OCI-LY1 (cell line): Measurements from ENCODE around the gene RNF144A.

Source experiments
- EZH2 ChIP-seq: fragments of 200-600 bp; sonication (generic), shearing (Covaris generic); IDR thresholded peaks from 2 replicates; pipeline ENCODE4 v1.8.0; 2017; ENCODE audit warnings: borderline replicate concordance, mixed run types, mild to moderate bottlenecking, antibody characterized with exemption, low read length, moderate library complexity, mixed read lengths
- TF ChIP-seq, protein P1 (sequence below): fragments of 200-600 bp; sonication (generic), shearing (Covaris generic); IDR thresholded peaks from 2 replicates; pipeline ENCODE4 v1.5.1; 2017; ENCODE audit warnings: mild to moderate bottlenecking, antibody characterized with exemption, low read length, moderate library complexity, mixed read lengths

DNA sequence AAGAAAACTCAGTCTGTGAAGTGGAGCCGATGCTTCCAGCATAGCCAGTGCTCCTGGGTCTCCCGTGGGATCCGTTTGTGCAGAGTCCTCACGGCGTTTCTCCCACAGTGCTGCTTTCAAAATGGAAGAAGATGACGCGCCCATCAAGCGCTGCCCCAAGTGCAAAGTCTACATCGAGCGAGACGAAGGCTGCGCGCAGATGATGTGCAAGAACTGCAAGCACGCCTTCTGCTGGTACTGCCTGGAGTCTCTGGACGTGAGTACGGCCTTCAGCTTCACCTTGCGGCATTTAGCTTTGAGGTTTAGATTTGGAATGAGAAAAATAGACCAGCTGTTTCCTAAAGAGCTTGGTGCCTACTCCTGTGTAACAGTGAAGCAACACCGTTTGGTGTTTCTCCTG lies 107.0 kb downstream of the RNF144A start:
- TF ChIP-seq, protein P1, sequence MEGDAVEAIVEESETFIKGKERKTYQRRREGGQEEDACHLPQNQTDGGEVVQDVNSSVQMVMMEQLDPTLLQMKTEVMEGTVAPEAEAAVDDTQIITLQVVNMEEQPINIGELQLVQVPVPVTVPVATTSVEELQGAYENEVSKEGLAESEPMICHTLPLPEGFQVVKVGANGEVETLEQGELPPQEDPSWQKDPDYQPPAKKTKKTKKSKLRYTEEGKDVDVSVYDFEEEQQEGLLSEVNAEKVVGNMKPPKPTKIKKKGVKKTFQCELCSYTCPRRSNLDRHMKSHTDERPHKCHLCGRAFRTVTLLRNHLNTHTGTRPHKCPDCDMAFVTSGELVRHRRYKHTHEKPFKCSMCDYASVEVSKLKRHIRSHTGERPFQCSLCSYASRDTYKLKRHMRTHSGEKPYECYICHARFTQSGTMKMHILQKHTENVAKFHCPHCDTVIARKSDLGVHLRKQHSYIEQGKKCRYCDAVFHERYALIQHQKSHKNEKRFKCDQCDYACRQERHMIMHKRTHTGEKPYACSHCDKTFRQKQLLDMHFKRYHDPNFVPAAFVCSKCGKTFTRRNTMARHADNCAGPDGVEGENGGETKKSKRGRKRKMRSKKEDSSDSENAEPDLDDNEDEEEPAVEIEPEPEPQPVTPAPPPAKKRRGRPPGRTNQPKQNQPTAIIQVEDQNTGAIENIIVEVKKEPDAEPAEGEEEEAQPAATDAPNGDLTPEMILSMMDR, result no peak
- no peak for TF ChIP-seq EZH2
